Neural cell (in vitro differentiated cells): ENCODE data around the gene SMAD7. TPM values are rescaled to one million over a fixed set of nuclear protein-coding genes. Genes with fewer than 3 reads are reported as not detected.

Source experiments
- H2AFZ ChIP-seq: fragments of 200-600, 300-800 bp; sonication (generic), shearing (Covaris generic); 2 replicates; pipeline ENCODE4 v1.6.0; 2014; ENCODE audit warnings: low read depth, mild to moderate bottlenecking, antibody characterized with exemption, low read length, moderate library complexity
- H3F3A ChIP-seq: fragments of 200-600 bp; shearing (Covaris generic); 2 replicates; pipeline ENCODE4 v1.6.1; 2016; ENCODE audit warnings: mild to moderate bottlenecking, moderate library complexity, mixed read lengths, antibody characterized with exemption, low read length; ENCODE audit not compliant: insufficient read depth, poor library complexity, severe bottlenecking
- H3K27ac ChIP-seq: fragments of 200-600, 300-800 bp; sonication (generic), shearing (Covaris generic); 2 replicates; pipeline ENCODE4 v1.5.1; 2014; ENCODE audit warnings: mild to moderate bottlenecking, low read length, moderate library complexity
- H3K27me3 ChIP-seq: fragments of 300-800, 200-600 bp; sonication (generic), shearing (Covaris generic); 2 replicates; pipeline ENCODE4 v1.6.0; 2014; ENCODE audit warnings: mild to moderate bottlenecking, low read depth, low read length, moderate library complexity; ENCODE audit not compliant: insufficient read depth
- H3K36me3 ChIP-seq: fragments of 300-800, 200-600 bp; sonication (generic), shearing (Covaris generic); 2 replicates; pipeline ENCODE4 v1.5.1; 2014; ENCODE audit warnings: mild to moderate bottlenecking, antibody characterized with exemption, low read length, moderate library complexity; ENCODE audit not compliant: insufficient read depth
- H3K4me2 ChIP-seq: fragments of 300-800, 200-600 bp; sonication (generic), shearing (Covaris generic); 2 replicates; pipeline ENCODE4 v1.6.0; 2014; ENCODE audit warnings: mild to moderate bottlenecking, low read length
- H3K4me3 ChIP-seq: fragments of 300-800, 200-600 bp; sonication (generic), shearing (Covaris generic); 2 replicates; pipeline ENCODE4 v1.5.1; 2014; ENCODE audit warnings: mild to moderate bottlenecking, low read length, moderate library complexity
- H3K79me2 ChIP-seq: fragments of 200-600 bp; shearing (Covaris generic); replicated peaks from 2 replicates; pipeline ENCODE4 v1.6.0; 2014; ENCODE audit warnings: mild to moderate bottlenecking, low read length, moderate library complexity; ENCODE audit not compliant: insufficient read depth
- H3K9ac ChIP-seq: fragments of 300-800, 200-600 bp; sonication (generic), shearing (Covaris generic); 2 replicates; pipeline ENCODE4 v1.6.1; 2016; ENCODE audit warnings: mild to moderate bottlenecking, low read length, mixed read lengths
- H3K9me2 ChIP-seq: fragments of 200-600 bp; shearing (Covaris generic); 2 replicates; pipeline ENCODE4 v1.6.1; 2016; ENCODE audit warnings: mild to moderate bottlenecking, low read length, mixed read lengths; ENCODE audit not compliant: insufficient read depth
- H3K9me3 ChIP-seq: fragments of 200-600, 300-800 bp; sonication (generic), shearing (Covaris generic); 2 replicates; pipeline ENCODE4 v1.6.1; 2016; ENCODE audit warnings: mild to moderate bottlenecking, mixed run types, low read length, moderate library complexity, mixed read lengths
- H4K20me1 ChIP-seq: fragments of 200-600 bp; shearing (Covaris generic); 2 replicates; pipeline ENCODE4 v1.6.1; 2016; ENCODE audit warnings: mild to moderate bottlenecking, mixed run types; ENCODE audit not compliant: insufficient read depth
- EP300 ChIP-seq: fragments of 450-650 bp; conservative IDR thresholded peaks from 2 replicates; pipeline ENCODE4 v1.6.1; 2014; ENCODE audit warnings: antibody characterized with exemption, mild to moderate bottlenecking, moderate library complexity; ENCODE audit not compliant: poor library complexity, severe bottlenecking
- EZH2 ChIP-seq: fragments of 200-600, 300-800 bp; shearing (Covaris generic), sonication (generic); IDR thresholded peaks from 2 replicates; pipeline ENCODE4 v1.6.1; 2014; ENCODE audit warnings: antibody characterized with exemption, low read length, borderline replicate concordance, mild to moderate bottlenecking; ENCODE audit not compliant: insufficient read depth, poor library complexity, severe bottlenecking
- MXI1 ChIP-seq: fragments of 450-650 bp; conservative IDR thresholded peaks from 2 replicates; pipeline ENCODE4 v1.6.1; 2014; ENCODE audit warnings: antibody characterized with exemption, mild to moderate bottlenecking; ENCODE audit not compliant: poor library complexity, severe bottlenecking
- POLR2AphosphoS5 ChIP-seq: IDR thresholded peaks from 2 replicates; pipeline ENCODE4 v1.6.1; 2012
- RAD21 ChIP-seq: fragments of 450-650 bp; conservative IDR thresholded peaks from 2 replicates; pipeline ENCODE4 v1.6.1; 2014; ENCODE audit warnings: antibody characterized with exemption, mild to moderate bottlenecking, moderate library complexity
- REST ChIP-seq: IDR thresholded peaks from 2 replicates; pipeline ENCODE4 v1.6.1; 2012; ENCODE audit warnings: borderline replicate concordance
- SMC3 ChIP-seq: fragments of 450-650 bp; conservative IDR thresholded peaks from 2 replicates; pipeline ENCODE4 v1.6.1; 2014; ENCODE audit warnings: antibody characterized with exemption, mild to moderate bottlenecking, moderate library complexity; ENCODE audit not compliant: poor library complexity
- TAF1 ChIP-seq: IDR thresholded peaks from 2 replicates; pipeline ENCODE4 v1.6.1; 2012; ENCODE audit warnings: low read depth
- polyA plus RNA-seq: library from polyadenylated mRNA; depleted of rRNA; stranded (reverse); fragments of >200 nt; gene quantifications from 2 replicates; pipeline ENCODE4 v1.2.3, GENCODE V29; 2014
- TF ChIP-seq, protein P1 (sequence below): fragments of 450-650 bp; IDR thresholded peaks from 2 replicates; pipeline ENCODE4 v1.5.1; 2014; ENCODE audit warnings: antibody characterized with exemption, mild to moderate bottlenecking, moderate library complexity; ENCODE audit not compliant: poor library complexity, severe bottlenecking

The SMAD7 gene
- polyA plus RNA-seq, 1 donor from 2014 or later, result 3.8 TPM

DNA sequence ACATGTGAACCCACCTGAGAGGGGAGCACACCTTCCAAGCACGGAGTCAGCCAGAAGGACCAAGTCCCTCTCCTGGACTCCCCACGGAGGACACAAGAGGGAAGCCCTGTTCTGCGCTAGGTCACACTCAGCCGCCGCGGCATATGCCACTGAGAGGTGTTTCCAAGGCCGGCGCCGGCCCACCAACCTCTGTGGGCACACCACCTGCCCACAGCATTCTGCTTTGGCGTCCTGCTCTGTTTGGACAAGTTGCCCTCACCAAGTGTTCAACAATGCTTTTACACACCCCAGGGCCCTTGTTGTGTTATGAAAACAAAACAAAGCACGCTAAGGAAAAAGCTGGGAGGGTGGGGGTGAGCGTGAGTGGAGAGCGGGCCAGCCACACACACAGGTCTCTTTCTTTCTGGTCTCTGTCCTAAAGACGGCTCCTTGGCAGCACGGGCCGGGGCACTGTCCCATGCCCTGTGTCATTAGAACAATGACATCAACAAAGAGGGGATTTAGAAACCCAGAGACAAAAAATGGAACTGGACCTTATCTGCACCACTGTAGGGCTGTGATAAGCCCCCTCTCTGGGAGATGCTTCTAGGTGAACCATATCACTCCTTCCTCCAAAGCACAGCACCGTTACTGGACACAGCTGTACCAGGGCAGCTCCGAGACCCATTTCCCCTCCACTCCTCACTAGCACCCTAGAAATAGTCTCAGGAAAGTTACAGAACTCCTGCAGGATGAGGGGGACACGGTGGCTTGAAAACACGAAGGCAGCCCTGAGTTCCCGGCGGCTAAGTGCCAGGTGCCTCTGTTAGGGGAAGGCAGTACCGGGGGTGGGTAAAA, 17.0 kb downstream of the SMAD7 start:
- Histone ChIP-seq H3K9me2 (no peaks in the 10 kb centered on the region), H3K36me3 (no peaks in the 10 kb centered on the region), H3K9me3 (no peaks in the 10 kb centered on the region), H4K20me1 (no peaks in the 10 kb centered on the region), H3K4me3 (no peak overlapping the region), H3F3A (no peaks in the 10 kb centered on the region), H3K4me2 (no peak overlapping the region), H2AFZ (no peak overlapping the region), H3K79me2 (peaks cover 4% of the 10 kb centered on the region), H3K27ac (no peak overlapping the region), H3K9ac (no peak overlapping the region), H3K27me3 (no peaks in the 10 kb centered on the region)
- no peak for TF ChIP-seq EZH2
- no peak for TF ChIP-seq SMC3
- TF ChIP-seq REST, result no peak
- TF ChIP-seq EP300, result no peak
- TF ChIP-seq, protein P1, sequence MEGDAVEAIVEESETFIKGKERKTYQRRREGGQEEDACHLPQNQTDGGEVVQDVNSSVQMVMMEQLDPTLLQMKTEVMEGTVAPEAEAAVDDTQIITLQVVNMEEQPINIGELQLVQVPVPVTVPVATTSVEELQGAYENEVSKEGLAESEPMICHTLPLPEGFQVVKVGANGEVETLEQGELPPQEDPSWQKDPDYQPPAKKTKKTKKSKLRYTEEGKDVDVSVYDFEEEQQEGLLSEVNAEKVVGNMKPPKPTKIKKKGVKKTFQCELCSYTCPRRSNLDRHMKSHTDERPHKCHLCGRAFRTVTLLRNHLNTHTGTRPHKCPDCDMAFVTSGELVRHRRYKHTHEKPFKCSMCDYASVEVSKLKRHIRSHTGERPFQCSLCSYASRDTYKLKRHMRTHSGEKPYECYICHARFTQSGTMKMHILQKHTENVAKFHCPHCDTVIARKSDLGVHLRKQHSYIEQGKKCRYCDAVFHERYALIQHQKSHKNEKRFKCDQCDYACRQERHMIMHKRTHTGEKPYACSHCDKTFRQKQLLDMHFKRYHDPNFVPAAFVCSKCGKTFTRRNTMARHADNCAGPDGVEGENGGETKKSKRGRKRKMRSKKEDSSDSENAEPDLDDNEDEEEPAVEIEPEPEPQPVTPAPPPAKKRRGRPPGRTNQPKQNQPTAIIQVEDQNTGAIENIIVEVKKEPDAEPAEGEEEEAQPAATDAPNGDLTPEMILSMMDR, result no peak
- no peak for TF ChIP-seq TAF1
- no peak for TF ChIP-seq MXI1
- TF ChIP-seq RAD21, result no peak
- TF ChIP-seq POLR2AphosphoS5, result no peak

DNA sequence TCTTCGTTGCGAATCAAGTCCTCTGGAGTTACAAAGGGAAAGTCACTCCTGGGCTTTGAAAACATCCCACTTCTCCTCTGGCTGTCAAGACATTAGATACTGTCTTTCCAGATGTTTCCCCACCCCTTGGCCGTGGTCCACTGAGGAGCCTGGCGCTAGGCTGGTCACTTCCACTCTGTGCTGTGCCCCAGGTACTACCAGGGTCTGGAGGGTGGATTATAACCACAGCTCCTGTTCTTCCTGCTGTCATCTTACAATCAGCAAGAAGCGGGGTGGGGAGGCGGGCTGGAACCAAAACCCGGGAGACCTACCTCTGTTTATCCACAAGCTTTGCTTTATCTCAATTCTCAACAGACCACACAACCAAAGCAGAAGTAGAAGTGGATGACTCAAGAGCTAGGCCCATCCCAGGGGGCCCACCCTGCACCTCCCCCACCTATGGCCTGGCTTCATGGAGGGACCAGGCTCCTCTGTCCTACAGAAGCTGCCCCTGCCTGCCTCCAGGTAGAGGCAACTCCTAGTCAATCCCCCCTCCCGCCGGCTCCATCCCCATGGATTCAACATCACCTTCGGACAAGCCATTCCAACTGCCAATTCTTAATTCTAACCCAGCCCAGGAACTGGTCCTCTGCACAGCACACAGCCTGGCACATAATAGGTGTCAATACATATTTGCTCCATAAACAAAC, 17.8 kb downstream of the SMAD7 start:
- no peaks in the 10 kb centered on the region for H3K9me3 ChIP-seq
- H2AFZ ChIP-seq, result no peak overlapping the region
- H3K4me2 ChIP-seq, result no peak overlapping the region
- H3K4me3 ChIP-seq, result no peak overlapping the region
- no peaks in the 10 kb centered on the region for H4K20me1 ChIP-seq
- no peak overlapping the region for H3K9ac ChIP-seq
- no peaks in the 10 kb centered on the region for H3K36me3 ChIP-seq
- TF ChIP-seq RAD21 (no peak), REST (no peak), EZH2 (no peak), MXI1 (no peak), EP300 (no peak), TAF1 (no peak), SMC3 (no peak), POLR2AphosphoS5 (no peak)
- TF ChIP-seq, protein P1, result no peak
- H3K9me2 ChIP-seq, result no peaks in the 10 kb centered on the region
- no peak overlapping the region for H3K27ac ChIP-seq
- H3K27me3 ChIP-seq, result no peaks in the 10 kb centered on the region
- H3F3A ChIP-seq, result no peaks in the 10 kb centered on the region
- peaks cover 4% of the 10 kb centered on the region for H3K79me2 ChIP-seq
